Measurements from ENCODE around the gene SLFN11. TPM values are rescaled to one million over a fixed set of nuclear protein-coding genes. Genes with fewer than 3 reads are reported as not detected.

SLFN11 gene
- total and polyA plus RNA-seq, 9 of the 15 experiments (the other 6 are each of a cell fraction or from before 2014, with no cell fraction given), result 0.04 to 0.21 TPM; not detected in 7

DNA sequence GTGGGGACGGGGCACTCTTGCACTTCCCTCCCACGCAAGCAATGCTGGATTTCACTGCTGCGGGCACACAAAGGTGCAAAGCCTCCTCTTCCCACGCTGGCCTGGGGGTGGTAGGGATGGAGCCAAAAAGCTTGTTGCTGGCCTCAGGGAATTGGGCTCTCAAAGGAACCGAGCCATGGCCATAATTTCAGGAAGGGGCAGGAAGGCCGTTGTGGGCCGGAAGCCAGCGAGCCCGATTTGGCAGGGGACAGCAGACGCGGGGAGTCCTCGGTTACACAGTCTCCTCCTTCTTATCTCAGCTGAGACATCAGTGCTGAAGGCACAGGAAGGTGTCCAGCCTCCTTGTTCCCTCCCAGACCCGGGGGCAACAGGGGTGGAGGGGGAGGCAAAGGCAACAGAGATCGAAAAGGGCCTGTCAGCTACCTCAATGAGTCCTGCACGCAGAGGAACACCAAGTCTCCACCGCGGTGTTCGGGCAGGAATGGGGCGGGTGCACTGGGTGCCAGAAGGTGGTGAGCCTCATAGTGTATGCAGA lies 59.5 kb downstream of the SLFN11 start:
- ChIA-PET CTCF (ENCODE audit: low intra/inter-chr PET ratio) (interaction anchor here (0.5 kb wide), 1 partner anchor 225 kb away, joined by 4 read pairs; no protein-coding TSS in a partner anchor), POLR2A (interaction anchor here (0.7 to 1.0 kb wide), 2 partner anchors 17 to 219 kb away, joined by 3 read pairs; no protein-coding TSS in a partner anchor)
- peaks cover 6 to 15% of the 10 kb centered on the region in 2 experiments; a peak in 4 of 5 replicates for H3K4me1 ChIP-seq (replicated peaks in 1 of 2; ENCODE audit: control insufficient read depth in 2 of 2, insufficient read depth in 2 of 2, low read length in 2 of 2)
- no peaks in the 10 kb centered on the region for H3K79me2 ChIP-seq (ENCODE audit: control insufficient read depth, insufficient read depth, low read length)
- FAIRE-seq (no peak), ATAC-seq (no peak; the same call in 2 of the 3 replicates), DNase-seq (ENCODE audit: extremely low read depth in 1 of 4, low spot score in 3 of 4) (peak in 2 of 4 experiments; percentile 6 to 9)
- no TSS peak for BruUV-seq (replicated peaks)
- intact Hi-C loops (cut with micrococcal nuclease) (loop anchor here (2.0 kb wide), 1 partner anchor 433 kb away; no protein-coding TSS in a partner anchor), in situ Hi-C loops (cut with MboI) (loop anchor here (5.0 kb wide), 2 partner anchors 223 to 433 kb away; partner anchors contain the start of gene SLFN12L)
- H2AFZ ChIP-seq (ENCODE audit: low read depth, low read length), result 0 out of 2 replicates have a peak overlapping the region, but pooled peaks have one; percentile 69
- 26% methylated on average over 15 of the region's 19 CpGs for WGBS (ENCODE audit: insufficient coverage, low coverage, missing lambda C conversion rate)
- H3K9me1 ChIP-seq (ENCODE audit: control insufficient read depth, insufficient read depth, low read length), result no peaks in the 10 kb centered on the region
- H3K4me3 ChIP-seq, result no peak overlapping the region
- no peak overlapping the region for H3K27ac ChIP-seq (ENCODE audit: extremely low read depth, low read depth, low read length)
- H3K4me2 ChIP-seq (ENCODE audit: insufficient read depth, low read length), result no peak overlapping the region
- H3K36me3 ChIP-seq (ENCODE audit: control insufficient read depth, insufficient read depth, low read length), result no peaks in the 10 kb centered on the region
- H3K9ac ChIP-seq (ENCODE audit: insufficient read depth in 1 of 2, low read depth in 2 of 2, low read length in 2 of 2), result no peak overlapping the region; a peak in 1 of 4 replicates
- H3K27me3 ChIP-seq (ENCODE audit: control insufficient read depth in 2 of 2, insufficient read depth in 2 of 2, low read length in 2 of 2), result peaks cover 0 to 6% of the 10 kb centered on the region in 2 experiments; a peak in 1 of 5 replicates
- H3K9me3 ChIP-seq (replicated peaks; ENCODE audit: control insufficient read depth, insufficient read depth, low read depth, low read length), result no peaks in the 10 kb centered on the region
- 0 out of 2 replicates have a peak, but pooled peaks cover 3% of the 10 kb centered on the region for H4K20me1 ChIP-seq (replicated peaks; ENCODE audit: control insufficient read depth, insufficient read depth, low read length)
- TF ChIP-seq TBP (optimal IDR thresholded peaks at IDR 0.05; ENCODE audit: low read depth, low read length) (no peak), NFRKB (IDR thresholded peaks at IDR 0.05; ENCODE audit: low read depth) (no peak), MYC (IDR thresholded peaks at IDR 0.05; ENCODE audit: low read depth, low read length) (no peak), MYC (CRISPR knock-in tag; IDR thresholded peaks at IDR 0.05; ENCODE audit: borderline replicate concordance, low read depth) (no peak), ZNF146 (CRISPR knock-in tag; IDR thresholded peaks at IDR 0.05; ENCODE audit: unreplicated experiment) (no peak), ZNF507 (tag; conservative IDR thresholded peaks at IDR 0.05) (no peak), UBTF (IDR thresholded peaks at IDR 0.05; ENCODE audit: borderline replicate concordance in 1 of 2, low read depth in 2 of 2, low read length in 2 of 2) (no peak)
- TF ChIP-seq, protein P1, sequence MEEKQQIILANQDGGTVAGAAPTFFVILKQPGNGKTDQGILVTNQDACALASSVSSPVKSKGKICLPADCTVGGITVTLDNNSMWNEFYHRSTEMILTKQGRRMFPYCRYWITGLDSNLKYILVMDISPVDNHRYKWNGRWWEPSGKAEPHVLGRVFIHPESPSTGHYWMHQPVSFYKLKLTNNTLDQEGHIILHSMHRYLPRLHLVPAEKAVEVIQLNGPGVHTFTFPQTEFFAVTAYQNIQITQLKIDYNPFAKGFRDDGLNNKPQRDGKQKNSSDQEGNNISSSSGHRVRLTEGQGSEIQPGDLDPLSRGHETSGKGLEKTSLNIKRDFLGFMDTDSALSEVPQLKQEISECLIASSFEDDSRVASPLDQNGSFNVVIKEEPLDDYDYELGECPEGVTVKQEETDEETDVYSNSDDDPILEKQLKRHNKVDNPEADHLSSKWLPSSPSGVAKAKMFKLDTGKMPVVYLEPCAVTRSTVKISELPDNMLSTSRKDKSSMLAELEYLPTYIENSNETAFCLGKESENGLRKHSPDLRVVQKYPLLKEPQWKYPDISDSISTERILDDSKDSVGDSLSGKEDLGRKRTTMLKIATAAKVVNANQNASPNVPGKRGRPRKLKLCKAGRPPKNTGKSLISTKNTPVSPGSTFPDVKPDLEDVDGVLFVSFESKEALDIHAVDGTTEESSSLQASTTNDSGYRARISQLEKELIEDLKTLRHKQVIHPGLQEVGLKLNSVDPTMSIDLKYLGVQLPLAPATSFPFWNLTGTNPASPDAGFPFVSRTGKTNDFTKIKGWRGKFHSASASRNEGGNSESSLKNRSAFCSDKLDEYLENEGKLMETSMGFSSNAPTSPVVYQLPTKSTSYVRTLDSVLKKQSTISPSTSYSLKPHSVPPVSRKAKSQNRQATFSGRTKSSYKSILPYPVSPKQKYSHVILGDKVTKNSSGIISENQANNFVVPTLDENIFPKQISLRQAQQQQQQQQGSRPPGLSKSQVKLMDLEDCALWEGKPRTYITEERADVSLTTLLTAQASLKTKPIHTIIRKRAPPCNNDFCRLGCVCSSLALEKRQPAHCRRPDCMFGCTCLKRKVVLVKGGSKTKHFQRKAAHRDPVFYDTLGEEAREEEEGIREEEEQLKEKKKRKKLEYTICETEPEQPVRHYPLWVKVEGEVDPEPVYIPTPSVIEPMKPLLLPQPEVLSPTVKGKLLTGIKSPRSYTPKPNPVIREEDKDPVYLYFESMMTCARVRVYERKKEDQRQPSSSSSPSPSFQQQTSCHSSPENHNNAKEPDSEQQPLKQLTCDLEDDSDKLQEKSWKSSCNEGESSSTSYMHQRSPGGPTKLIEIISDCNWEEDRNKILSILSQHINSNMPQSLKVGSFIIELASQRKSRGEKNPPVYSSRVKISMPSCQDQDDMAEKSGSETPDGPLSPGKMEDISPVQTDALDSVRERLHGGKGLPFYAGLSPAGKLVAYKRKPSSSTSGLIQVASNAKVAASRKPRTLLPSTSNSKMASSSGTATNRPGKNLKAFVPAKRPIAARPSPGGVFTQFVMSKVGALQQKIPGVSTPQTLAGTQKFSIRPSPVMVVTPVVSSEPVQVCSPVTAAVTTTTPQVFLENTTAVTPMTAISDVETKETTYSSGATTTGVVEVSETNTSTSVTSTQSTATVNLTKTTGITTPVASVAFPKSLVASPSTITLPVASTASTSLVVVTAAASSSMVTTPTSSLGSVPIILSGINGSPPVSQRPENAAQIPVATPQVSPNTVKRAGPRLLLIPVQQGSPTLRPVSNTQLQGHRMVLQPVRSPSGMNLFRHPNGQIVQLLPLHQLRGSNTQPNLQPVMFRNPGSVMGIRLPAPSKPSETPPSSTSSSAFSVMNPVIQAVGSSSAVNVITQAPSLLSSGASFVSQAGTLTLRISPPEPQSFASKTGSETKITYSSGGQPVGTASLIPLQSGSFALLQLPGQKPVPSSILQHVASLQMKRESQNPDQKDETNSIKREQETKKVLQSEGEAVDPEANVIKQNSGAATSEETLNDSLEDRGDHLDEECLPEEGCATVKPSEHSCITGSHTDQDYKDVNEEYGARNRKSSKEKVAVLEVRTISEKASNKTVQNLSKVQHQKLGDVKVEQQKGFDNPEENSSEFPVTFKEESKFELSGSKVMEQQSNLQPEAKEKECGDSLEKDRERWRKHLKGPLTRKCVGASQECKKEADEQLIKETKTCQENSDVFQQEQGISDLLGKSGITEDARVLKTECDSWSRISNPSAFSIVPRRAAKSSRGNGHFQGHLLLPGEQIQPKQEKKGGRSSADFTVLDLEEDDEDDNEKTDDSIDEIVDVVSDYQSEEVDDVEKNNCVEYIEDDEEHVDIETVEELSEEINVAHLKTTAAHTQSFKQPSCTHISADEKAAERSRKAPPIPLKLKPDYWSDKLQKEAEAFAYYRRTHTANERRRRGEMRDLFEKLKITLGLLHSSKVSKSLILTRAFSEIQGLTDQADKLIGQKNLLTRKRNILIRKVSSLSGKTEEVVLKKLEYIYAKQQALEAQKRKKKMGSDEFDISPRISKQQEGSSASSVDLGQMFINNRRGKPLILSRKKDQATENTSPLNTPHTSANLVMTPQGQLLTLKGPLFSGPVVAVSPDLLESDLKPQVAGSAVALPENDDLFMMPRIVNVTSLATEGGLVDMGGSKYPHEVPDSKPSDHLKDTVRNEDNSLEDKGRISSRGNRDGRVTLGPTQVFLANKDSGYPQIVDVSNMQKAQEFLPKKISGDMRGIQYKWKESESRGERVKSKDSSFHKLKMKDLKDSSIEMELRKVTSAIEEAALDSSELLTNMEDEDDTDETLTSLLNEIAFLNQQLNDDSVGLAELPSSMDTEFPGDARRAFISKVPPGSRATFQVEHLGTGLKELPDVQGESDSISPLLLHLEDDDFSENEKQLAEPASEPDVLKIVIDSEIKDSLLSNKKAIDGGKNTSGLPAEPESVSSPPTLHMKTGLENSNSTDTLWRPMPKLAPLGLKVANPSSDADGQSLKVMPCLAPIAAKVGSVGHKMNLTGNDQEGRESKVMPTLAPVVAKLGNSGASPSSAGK (IDR thresholded peaks at IDR 0.05), result no peak

Data from K562 (cell line).